ENCODE measurements around the gene KHDC1. TPM values are rescaled to one million over a fixed set of nuclear protein-coding genes. Genes with fewer than 3 reads are reported as not detected.
"Not testable (repeated sequence)": the region's sequence is repeated elsewhere in the genome, so short reads cannot be mapped to it uniquely, and the experiment has no call there.

KHDC1 gene
- total RNA-seq, 1 experiment from 2014 or later = 7.7 TPM

DNA sequence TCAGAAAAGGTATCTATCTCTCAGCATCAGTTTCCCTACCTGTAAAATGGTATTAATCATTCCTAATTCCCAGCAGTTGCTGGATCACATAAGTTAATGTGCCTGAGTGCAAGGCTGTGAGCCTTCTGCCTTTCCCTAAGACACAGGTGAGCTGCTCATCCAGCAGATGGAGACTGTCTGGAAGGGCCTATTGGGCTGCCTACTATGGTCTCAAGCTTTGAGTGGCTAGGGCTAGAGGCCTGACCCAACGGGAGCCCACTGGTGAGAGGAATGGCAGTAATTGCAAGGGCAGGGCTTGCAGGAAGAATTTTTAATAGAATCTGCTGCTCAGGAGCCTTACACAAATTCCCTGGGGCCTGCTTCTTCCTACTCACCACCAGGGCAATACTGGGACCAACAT, 4.3 kb downstream of the KHDC1 start:
- Histone ChIP-seq H3K18ac (ENCODE audit: insufficient read length, low read depth, low read length) (no peak overlapping the region), H4K8ac (replicated peaks; ENCODE audit: insufficient read length, low read depth, low read length) (no peak overlapping the region), H3K27me3 (ENCODE audit: insufficient read depth, low read length) (no peaks in the 10 kb centered on the region), H3K9ac (ENCODE audit: extremely low read depth, insufficient read length, low read length) (no peak overlapping the region), H2BK20ac (ENCODE audit: low read depth, low read length, poor library complexity, severe bottlenecking) (no peak overlapping the region), H2BK15ac (ENCODE audit: low read depth, low read length) (no peak overlapping the region), H3K79me1 (ENCODE audit: insufficient read depth, low read depth, low read length, poor library complexity, severe bottlenecking) (no peaks in the 10 kb centered on the region), H2BK12ac (ENCODE audit: insufficient read length, low read depth, low read length) (no peak overlapping the region), H3T11ph (ENCODE audit: low read length) (no peak overlapping the region), H2AFZ (ENCODE audit: low read length) (no peak overlapping the region), H2BK120ac (ENCODE audit: low read depth, low read length, poor library complexity, severe bottlenecking) (no peak overlapping the region), H2AK5ac (ENCODE audit: insufficient read length, low read length) (no peak overlapping the region), H3K56ac (ENCODE audit: insufficient read length, low read depth, low read length) (no peak overlapping the region), H2BK5ac (ENCODE audit: insufficient read length, low read length) (no peak overlapping the region), H4K5ac (ENCODE audit: insufficient read length, low read depth, low read length) (no peak overlapping the region), H3K27ac (ENCODE audit: insufficient read length, low read depth, low read length) (no peak overlapping the region), H4K91ac (ENCODE audit: insufficient read length, low read depth, low read length) (no peak overlapping the region), H3K23ac (ENCODE audit: insufficient read length, low read depth, low read length) (no peak overlapping the region), H3K23me2 (ENCODE audit: insufficient read length, low read depth, low read length, poor library complexity, severe bottlenecking) (no peaks in the 10 kb centered on the region), H4K20me1 (ENCODE audit: control insufficient read depth, insufficient read depth, insufficient read length) (no peaks in the 10 kb centered on the region), H3K9me3 (ENCODE audit: control insufficient read depth, low read depth, low read length) (no peaks in the 10 kb centered on the region), H3K79me2 (ENCODE audit: insufficient read depth, low read length) (no peaks in the 10 kb centered on the region), H3K14ac (ENCODE audit: insufficient read depth, low read length) (no peak overlapping the region), H3K4ac (ENCODE audit: low read depth, low read length) (no peak overlapping the region), H3K4me2 (ENCODE audit: insufficient read depth, insufficient read length, low read length) (no peak overlapping the region), H3K4me1 (ENCODE audit: insufficient read depth, low read length) (no peaks in the 10 kb centered on the region)
- peak; percentile 40 for DNase-seq
- Mint-ChIP-seq H3K27me3 (ENCODE audit: low read depth) (no peaks in the 10 kb centered on the region), H3K27ac (no peak overlapping the region; a peak in 1 of 7 replicates), H3K9me3 (no peaks in the 10 kb centered on the region), H3K4me3 (no peak overlapping the region), H3K36me3 (ENCODE audit: insufficient read depth in 1 of 3, low read depth in 3 of 3) (no peaks in the 10 kb centered on the region; a peak in 2 of 7 replicates), H3K4me1 (peaks cover 19 to 20% of the 10 kb centered on the region in 2 experiments)
- no CpG with 5 or more reads among the region's 1 CpG for WGBS (ENCODE audit: extremely low coverage, insufficient read length, low lambda C conversion rate)
- TF ChIP-seq, protein P1, sequence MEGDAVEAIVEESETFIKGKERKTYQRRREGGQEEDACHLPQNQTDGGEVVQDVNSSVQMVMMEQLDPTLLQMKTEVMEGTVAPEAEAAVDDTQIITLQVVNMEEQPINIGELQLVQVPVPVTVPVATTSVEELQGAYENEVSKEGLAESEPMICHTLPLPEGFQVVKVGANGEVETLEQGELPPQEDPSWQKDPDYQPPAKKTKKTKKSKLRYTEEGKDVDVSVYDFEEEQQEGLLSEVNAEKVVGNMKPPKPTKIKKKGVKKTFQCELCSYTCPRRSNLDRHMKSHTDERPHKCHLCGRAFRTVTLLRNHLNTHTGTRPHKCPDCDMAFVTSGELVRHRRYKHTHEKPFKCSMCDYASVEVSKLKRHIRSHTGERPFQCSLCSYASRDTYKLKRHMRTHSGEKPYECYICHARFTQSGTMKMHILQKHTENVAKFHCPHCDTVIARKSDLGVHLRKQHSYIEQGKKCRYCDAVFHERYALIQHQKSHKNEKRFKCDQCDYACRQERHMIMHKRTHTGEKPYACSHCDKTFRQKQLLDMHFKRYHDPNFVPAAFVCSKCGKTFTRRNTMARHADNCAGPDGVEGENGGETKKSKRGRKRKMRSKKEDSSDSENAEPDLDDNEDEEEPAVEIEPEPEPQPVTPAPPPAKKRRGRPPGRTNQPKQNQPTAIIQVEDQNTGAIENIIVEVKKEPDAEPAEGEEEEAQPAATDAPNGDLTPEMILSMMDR (conservative IDR thresholded peaks at IDR 0.05) = peak; percentile 37; the same call in 2 of the 3 replicates

DNA sequence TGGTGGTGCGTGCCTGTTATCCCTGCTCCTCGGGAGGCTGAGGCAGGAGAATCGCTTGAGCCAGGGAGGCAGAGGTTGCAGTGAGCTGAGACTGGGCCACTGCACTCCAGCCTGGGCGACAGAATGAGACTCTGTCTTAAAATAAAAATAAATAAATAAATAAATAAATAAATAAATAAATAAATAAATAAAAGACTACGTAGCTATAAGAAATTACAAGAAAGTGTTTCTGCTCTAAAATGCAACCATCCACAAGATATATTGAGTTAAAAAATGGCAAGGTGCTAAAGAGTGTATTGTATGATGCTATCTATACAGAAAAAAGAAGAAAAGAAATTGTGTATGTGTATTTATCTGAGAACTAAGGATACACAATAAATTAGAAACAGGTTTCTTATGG, 8.7 kb downstream of the KHDC1 start:
- H2BK12ac ChIP-seq (ENCODE audit: insufficient read length, low read depth, low read length); H3K79me1 ChIP-seq (ENCODE audit: insufficient read depth, low read depth, low read length, poor library complexity, severe bottlenecking); H3K27me3 ChIP-seq (ENCODE audit: insufficient read depth, low read length); H2AK5ac ChIP-seq (ENCODE audit: insufficient read length, low read length); H3K9ac ChIP-seq (ENCODE audit: extremely low read depth, insufficient read length, low read length); H3K9me3 Mint-ChIP-seq; H3K56ac ChIP-seq (ENCODE audit: insufficient read length, low read depth, low read length); H2BK15ac ChIP-seq (ENCODE audit: low read depth, low read length); H2BK120ac ChIP-seq (ENCODE audit: low read depth, low read length, poor library complexity, severe bottlenecking); H3K27me3 Mint-ChIP-seq (ENCODE audit: low read depth); H3K36me3 Mint-ChIP-seq (ENCODE audit: insufficient read depth in 1 of 3, low read depth in 3 of 3); H3K14ac ChIP-seq (ENCODE audit: insufficient read depth, low read length); H3T11ph ChIP-seq (ENCODE audit: low read length); H3K4me1 Mint-ChIP-seq; H3K27ac Mint-ChIP-seq; H3K79me2 ChIP-seq (ENCODE audit: insufficient read depth, low read length); H3K9me3 ChIP-seq (ENCODE audit: control insufficient read depth, low read depth, low read length); H3K23me2 ChIP-seq (ENCODE audit: insufficient read length, low read depth, low read length, poor library complexity, severe bottlenecking); H3K4ac ChIP-seq (ENCODE audit: low read depth, low read length); H3K4me1 ChIP-seq (ENCODE audit: insufficient read depth, low read length); H3K27ac ChIP-seq (ENCODE audit: insufficient read length, low read depth, low read length); H4K91ac ChIP-seq (ENCODE audit: insufficient read length, low read depth, low read length); H4K8ac ChIP-seq (replicated peaks; ENCODE audit: insufficient read length, low read depth, low read length); H4K5ac ChIP-seq (ENCODE audit: insufficient read length, low read depth, low read length); H4K20me1 ChIP-seq (ENCODE audit: control insufficient read depth, insufficient read depth, insufficient read length); H3K18ac ChIP-seq (ENCODE audit: insufficient read length, low read depth, low read length); H2BK20ac ChIP-seq (ENCODE audit: low read depth, low read length, poor library complexity, severe bottlenecking); H2BK5ac ChIP-seq (ENCODE audit: insufficient read length, low read length); H3K4me2 ChIP-seq (ENCODE audit: insufficient read depth, insufficient read length, low read length); H3K4me3 Mint-ChIP-seq; DNase-seq; H3K23ac ChIP-seq (ENCODE audit: insufficient read length, low read depth, low read length); H2AFZ ChIP-seq (ENCODE audit: low read length): not testable (repeated sequence)
- no CpG with 5 or more reads among the region's 5 CpGs for WGBS (ENCODE audit: extremely low coverage, insufficient read length, low lambda C conversion rate)
